IPS-15b (cell line): ENCODE measurements around the gene CCL13.

Source experiments
- H3K27me3 ChIP-seq: one replicate; pipeline ENCODE4 v1.6.1; 2013; ENCODE audit warnings: low read length; ENCODE audit not compliant: control insufficient read depth, insufficient read depth
- H3K36me3 ChIP-seq: one replicate; pipeline ENCODE4 v1.6.1; 2013; ENCODE audit warnings: low read length; ENCODE audit not compliant: control insufficient read depth, insufficient read depth
- H3K4me1 ChIP-seq: one replicate; pipeline ENCODE4 v1.6.1; 2013; ENCODE audit warnings: mild to moderate bottlenecking, low read length; ENCODE audit not compliant: control insufficient read depth, insufficient read depth
- H3K4me3 ChIP-seq: one replicate; pipeline ENCODE4 v1.5.1; 2013; ENCODE audit warnings: low read depth, low read length
- H3K9ac ChIP-seq: one replicate; pipeline ENCODE4 v1.6.1; 2013; ENCODE audit warnings: low read depth, mild to moderate bottlenecking, low read length
- H3K9me3 ChIP-seq: one replicate; pipeline ENCODE4 v1.6.1; 2013; ENCODE audit warnings: mild to moderate bottlenecking, low read length; ENCODE audit not compliant: control insufficient read depth, insufficient read depth

The CCL13 gene

DNA sequence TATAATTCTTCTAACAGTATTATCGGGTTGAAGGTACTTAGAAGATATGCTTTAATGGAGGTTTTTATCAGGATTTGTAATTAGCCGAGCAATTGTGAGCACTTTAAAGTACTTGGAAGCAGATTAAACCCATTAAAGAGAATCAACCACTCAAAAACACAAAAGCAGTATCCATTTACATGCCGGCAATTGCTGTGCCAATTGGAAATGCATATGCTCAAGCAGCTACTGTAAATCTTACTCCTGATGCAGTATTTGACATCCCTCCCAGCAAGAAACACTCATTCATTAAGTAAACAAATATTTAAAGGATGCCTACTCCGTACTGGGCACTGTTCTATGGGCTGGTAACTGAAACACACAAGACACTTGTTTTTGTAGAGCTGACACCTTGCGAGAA is 18.2 kb downstream of the CCL13 start:
- Histone ChIP-seq H3K9me3 (no peaks in the 10 kb centered on the region), H3K36me3 (no peaks in the 10 kb centered on the region), H3K4me3 (no peak overlapping the region), H3K27me3 (no peaks in the 10 kb centered on the region), H3K9ac (no peak overlapping the region), H3K4me1 (no peaks in the 10 kb centered on the region)

GRCh38 chr17:34375426-34375997 is 19.2 kb downstream of the CCL13 start:
- Histone ChIP-seq H3K4me1 (no peaks in the 10 kb centered on the region), H3K27me3 (no peaks in the 10 kb centered on the region), H3K36me3 (no peaks in the 10 kb centered on the region), H3K9ac (no peak overlapping the region), H3K9me3 (no peaks in the 10 kb centered on the region), H3K4me3 (no peak overlapping the region)

DNA sequence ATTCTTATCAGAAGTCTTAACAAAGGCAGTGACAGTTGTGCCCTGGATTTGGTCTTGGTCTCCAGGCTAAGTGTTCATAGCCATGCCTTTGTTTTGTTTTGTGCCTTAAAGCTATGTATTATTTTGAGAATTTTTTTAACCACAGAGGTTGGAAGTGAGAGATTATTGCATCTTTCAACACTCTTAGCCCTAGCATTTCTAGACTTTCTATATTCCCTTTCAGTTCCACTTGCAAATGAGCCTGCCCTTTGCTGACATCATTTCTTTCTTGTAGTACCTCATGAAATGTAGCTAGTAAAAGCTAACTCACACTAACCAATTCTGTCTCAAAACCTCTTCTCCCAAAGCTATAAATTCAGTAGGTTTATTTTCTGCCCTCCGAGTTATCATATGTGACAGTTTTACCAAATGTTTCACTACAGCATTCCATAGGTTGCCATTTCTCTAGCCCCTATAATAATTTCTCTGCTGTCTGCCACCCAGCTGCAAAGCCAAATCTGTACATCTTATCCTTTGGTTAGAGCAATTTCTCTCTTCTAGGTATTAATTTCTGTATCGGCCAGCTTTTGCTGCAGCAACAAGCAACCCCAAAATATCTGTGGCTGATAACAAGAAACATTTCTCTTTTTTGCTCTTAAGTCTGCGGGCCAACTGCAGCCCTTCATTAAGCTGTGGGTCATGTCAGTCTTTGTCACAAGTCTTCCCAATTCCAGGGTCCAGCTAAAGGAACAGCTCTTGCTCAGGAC is 21.0 kb downstream of the CCL13 start:
- H3K4me1 ChIP-seq, result no peaks in the 10 kb centered on the region
- no peaks in the 10 kb centered on the region for H3K9me3 ChIP-seq
- no peaks in the 10 kb centered on the region for H3K27me3 ChIP-seq
- H3K36me3 ChIP-seq, result no peaks in the 10 kb centered on the region
- H3K4me3 ChIP-seq, result no peak overlapping the region
- H3K9ac ChIP-seq, result no peak overlapping the region

GRCh38 chr17:34378664-34379101 is 22.4 kb downstream of the CCL13 start:
- Histone ChIP-seq H3K9ac (no peak overlapping the region), H3K9me3 (no peaks in the 10 kb centered on the region), H3K4me1 (no peaks in the 10 kb centered on the region), H3K4me3 (no peak overlapping the region), H3K27me3 (no peaks in the 10 kb centered on the region), H3K36me3 (no peaks in the 10 kb centered on the region)

GRCh38 chr17:34379868-34380267 is 23.6 kb downstream of the CCL13 start:
- H3K36me3 ChIP-seq, result no peaks in the 10 kb centered on the region
- no peaks in the 10 kb centered on the region for H3K27me3 ChIP-seq
- no peak overlapping the region for H3K9ac ChIP-seq
- H3K4me3 ChIP-seq, result no peak overlapping the region
- no peaks in the 10 kb centered on the region for H3K9me3 ChIP-seq
- H3K4me1 ChIP-seq, result no peaks in the 10 kb centered on the region

DNA sequence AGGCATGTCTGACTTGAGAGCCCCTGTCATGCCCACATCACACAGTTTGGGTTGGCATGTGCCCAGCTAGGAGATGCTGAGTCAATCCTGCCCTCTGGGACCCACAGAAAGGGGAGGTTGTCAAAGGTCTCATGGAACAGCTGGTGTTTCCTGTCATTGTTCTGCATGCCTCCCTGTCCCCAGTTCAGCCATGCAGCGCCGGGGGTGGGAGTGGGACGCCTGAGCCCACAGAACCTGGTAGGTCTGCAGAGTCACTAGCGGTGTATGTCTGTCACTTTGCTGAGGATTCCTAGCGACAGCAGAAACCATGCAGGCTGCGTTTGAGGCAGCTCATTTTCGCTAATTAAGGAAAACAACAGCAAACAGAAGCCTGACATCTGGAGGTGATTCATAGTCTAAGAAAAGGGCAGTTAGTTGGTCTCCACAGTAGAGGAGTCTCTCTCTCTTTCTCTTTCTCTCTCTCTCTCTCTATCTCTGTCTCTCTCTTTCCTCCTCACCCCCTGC is 26.4 kb downstream of the CCL13 start:
- H3K4me3 ChIP-seq, result no peak overlapping the region
- H3K36me3 ChIP-seq, result no peaks in the 10 kb centered on the region
- H3K9me3 ChIP-seq, result no peaks in the 10 kb centered on the region
- H3K4me1 ChIP-seq, result no peaks in the 10 kb centered on the region
- H3K27me3 ChIP-seq, result no peaks in the 10 kb centered on the region
- no peak overlapping the region for H3K9ac ChIP-seq

- Histone ChIP-seq H3K9me3 (no peaks in the 10 kb centered on the region), H3K4me1 (no peaks in the 10 kb centered on the region), H3K9ac (no peak overlapping the region), H3K36me3 (no peaks in the 10 kb centered on the region), H3K27me3 (no peaks in the 10 kb centered on the region), H3K4me3 (no peak overlapping the region)
Observed at GRCh38 chr17:34383216-34383615, 26.9 kb downstream of the CCL13 start.

DNA sequence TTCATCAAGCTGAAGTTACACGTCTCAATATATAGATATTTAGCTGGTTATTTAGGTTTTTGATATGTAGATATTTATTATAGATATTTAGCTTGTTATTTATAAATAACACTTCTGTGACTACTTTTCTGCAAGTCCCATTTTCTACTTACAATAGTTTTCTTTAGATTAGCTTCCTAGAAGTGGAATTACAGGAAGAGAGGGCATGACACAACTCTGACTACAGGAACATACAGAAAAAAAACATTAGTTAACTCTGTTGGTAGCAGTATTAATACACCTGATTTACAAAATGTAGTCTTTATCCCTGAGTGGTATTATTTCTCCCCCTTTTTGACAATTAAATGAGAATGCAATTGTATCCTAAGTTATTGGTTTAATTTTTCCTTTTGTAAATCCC is 28.0 kb downstream of the CCL13 start:
- no peaks in the 10 kb centered on the region for H3K27me3 ChIP-seq
- H3K9me3 ChIP-seq, result no peaks in the 10 kb centered on the region
- H3K4me3 ChIP-seq, result no peak overlapping the region
- no peaks in the 10 kb centered on the region for H3K36me3 ChIP-seq
- no peak overlapping the region for H3K9ac ChIP-seq
- no peaks in the 10 kb centered on the region for H3K4me1 ChIP-seq

DNA sequence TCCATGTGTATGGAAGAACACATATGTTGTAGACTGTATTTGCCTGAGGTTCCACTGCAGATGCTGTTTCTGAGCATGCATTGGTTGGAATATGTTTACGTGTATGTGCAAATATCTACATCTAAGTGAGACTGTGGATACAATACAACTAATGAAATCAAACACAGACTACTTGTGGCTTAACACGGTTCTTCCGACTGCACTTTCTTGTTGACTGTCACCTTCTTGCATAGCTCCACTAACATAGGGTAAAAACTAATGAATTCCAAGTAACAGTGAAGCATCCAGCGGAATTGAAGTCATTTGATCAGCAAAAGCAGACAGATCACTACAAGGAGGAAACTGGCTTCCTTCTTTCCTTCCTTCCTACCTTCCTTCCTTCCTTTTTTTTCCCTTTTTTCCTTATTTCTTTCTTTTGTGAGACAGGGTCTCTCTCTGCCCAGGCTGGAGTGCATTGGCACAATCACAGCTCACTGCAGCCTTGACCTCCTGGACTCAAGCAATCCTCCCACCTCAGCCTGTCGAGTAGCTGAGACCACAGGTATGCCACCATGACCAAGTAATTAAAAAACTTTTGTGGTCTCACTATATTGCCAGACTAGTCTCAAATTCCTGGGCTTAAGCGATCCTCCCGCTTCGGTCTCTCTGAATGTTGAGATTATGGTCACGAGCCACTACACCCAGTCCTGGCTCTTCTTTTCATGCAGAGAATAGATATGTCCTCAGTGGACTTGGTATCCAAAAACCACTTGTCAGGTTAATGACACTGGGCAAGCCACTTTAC is 28.7 kb downstream of the CCL13 start:
- Histone ChIP-seq H3K4me1 (no peaks in the 10 kb centered on the region), H3K9ac (no peak overlapping the region), H3K36me3 (no peaks in the 10 kb centered on the region), H3K27me3 (no peaks in the 10 kb centered on the region), H3K4me3 (no peak overlapping the region), H3K9me3 (no peaks in the 10 kb centered on the region)

GRCh38 chr17:34386343-34386696 is 30.0 kb downstream of the CCL13 start:
- Histone ChIP-seq H3K36me3 (no peaks in the 10 kb centered on the region), H3K4me1 (no peaks in the 10 kb centered on the region), H3K9me3 (no peaks in the 10 kb centered on the region), H3K27me3 (no peaks in the 10 kb centered on the region), H3K9ac (no peak overlapping the region), H3K4me3 (no peak overlapping the region)

GRCh38 chr17:34386697-34387550 is 30.6 kb downstream of the CCL13 start:
- Histone ChIP-seq H3K27me3 (no peaks in the 10 kb centered on the region), H3K36me3 (no peaks in the 10 kb centered on the region), H3K9ac (no peak overlapping the region), H3K9me3 (no peaks in the 10 kb centered on the region), H3K4me3 (no peak overlapping the region), H3K4me1 (no peaks in the 10 kb centered on the region)
